ENCODE measurements around the gene LMF1. TPM values are rescaled to one million over a fixed set of nuclear protein-coding genes. Genes with fewer than 3 reads are reported as not detected.

LMF1 gene
- total and polyA plus RNA-seq, 9 of the 15 experiments (the other 6 are each of a cell fraction or from before 2014, with no cell fraction given): 0.11 to 1.6 (median 0.55) TPM; not detected in 1

GRCh38 chr16:911604-912321 is 59.0 kb downstream of the LMF1 start:
- TF ChIP-seq ELK3 (CRISPR knock-in tag; IDR thresholded peaks at IDR 0.05) (no peak), TFE3 (CRISPR knock-in tag; IDR thresholded peaks at IDR 0.05) (peak; percentile 53; the same call in 1 of the 2 replicates)
- Histone ChIP-seq H3K9ac (ENCODE audit: insufficient read depth in 1 of 2, low read depth in 2 of 2, low read length in 2 of 2) (no peak overlapping the region; a peak in 1 of 4 replicates), H3K79me2 (ENCODE audit: control insufficient read depth, insufficient read depth, low read length) (no peaks in the 10 kb centered on the region), H3K4me1 (replicated peaks in 1 of 2; ENCODE audit: control insufficient read depth in 2 of 2, insufficient read depth in 2 of 2, low read length in 2 of 2) (peaks cover 0 to 13% of the 10 kb centered on the region in 2 experiments; a peak in 1 of 5 replicates), H3K4me3 (no peak overlapping the region), H3K36me3 (ENCODE audit: control insufficient read depth, insufficient read depth, low read length) (no peaks in the 10 kb centered on the region), H2AFZ (ENCODE audit: low read depth, low read length) (no peak overlapping the region), H3K9me3 (replicated peaks; ENCODE audit: control insufficient read depth, insufficient read depth, low read depth, low read length) (no peaks in the 10 kb centered on the region; the same call in 1 of the 2 replicates), H4K20me1 (replicated peaks; ENCODE audit: control insufficient read depth, insufficient read depth, low read length) (peaks cover 5% of the 10 kb centered on the region; the same call in 1 of the 2 replicates), H3K27ac (ENCODE audit: extremely low read depth, low read depth, low read length) (no peak overlapping the region), H3K27me3 (ENCODE audit: control insufficient read depth in 2 of 2, insufficient read depth in 2 of 2, low read length in 2 of 2) (peaks cover 25 to 90% of the 10 kb centered on the region in 2 experiments; a peak in 4 of 5 replicates), H3K9me1 (ENCODE audit: control insufficient read depth, insufficient read depth, low read length) (no peaks in the 10 kb centered on the region), H3K4me2 (ENCODE audit: insufficient read depth, low read length) (no peak overlapping the region)
- no peak for FAIRE-seq
- WGBS (ENCODE audit: insufficient coverage, low coverage, missing lambda C conversion rate): 18% methylated on average over 22 of the region's 24 CpGs
- no TSS peak for BruUV-seq (replicated peaks)
- no peak for DNase-seq (ENCODE audit: extremely low read depth in 1 of 4, low spot score in 3 of 4)
- no peak for ATAC-seq
- ChIA-PET POLR2A (interaction anchor here (0.6 kb wide), 1 partner anchor 281 kb away, joined by 3 read pairs; no protein-coding TSS in a partner anchor), CTCF (ENCODE audit: low intra/inter-chr PET ratio) (no interaction called here)
- intact Hi-C loops (cut with micrococcal nuclease): no loop called here
- in situ Hi-C loops (cut with MboI): no loop called here

All from K562 (cell line).